ENCODE measurements around the gene PDE8A. TPM values are rescaled to one million over a fixed set of nuclear protein-coding genes. Genes with fewer than 3 reads are reported as not detected.

Gene PDE8A
- total RNA-seq, 1 experiment from 2014 or later: 40.0 TPM

GRCh38 chr15:84944861-84945260, 36.8 kb upstream of the PDE8A start:
- ChIA-PET CTCF (no interaction called here), POLR2A (no interaction called here)
- in situ Hi-C loops (cut with HindIII; ENCODE audit: low pct_unique_long_range_greater_than_20kb, low sequenced_read_pairs): no loop called here
- no peaks in the 10 kb centered on the region for H3K4me1 ChIP-seq (ENCODE audit: control insufficient read depth, insufficient read depth, low read length)
- H3K27me3 ChIP-seq (ENCODE audit: control insufficient read depth, insufficient read depth, low read length): no peaks in the 10 kb centered on the region
- no peaks in the 10 kb centered on the region for H3K36me3 ChIP-seq (ENCODE audit: control insufficient read depth, insufficient read depth, low read length)
- DNase-seq (ENCODE audit: low read depth, low spot score): no peak
- H3K4me3 ChIP-seq (ENCODE audit: low read depth in 2 of 2, low read length in 2 of 2): no peak overlapping the region
- H3K27ac ChIP-seq (ENCODE audit: low read length): no peak overlapping the region
- no peak for TF ChIP-seq REST (IDR thresholded peaks at IDR 0.05; ENCODE audit: insufficient read depth in 1 of 2, low read depth in 2 of 2, low read length in 1 of 2)
- TF ChIP-seq CTCF (IDR thresholded peaks at IDR 0.05): no peak
- no peak for TF ChIP-seq TCF7L2 (IDR thresholded peaks at IDR 0.05; ENCODE audit: low read depth, low read length)
- no peak for TF ChIP-seq SIN3A (IDR thresholded peaks at IDR 0.05; ENCODE audit: borderline replicate concordance, insufficient read depth, low read depth, low read length)
- no peak for TF ChIP-seq POLR2AphosphoS5 (IDR thresholded peaks at IDR 0.05; ENCODE audit: low read depth, low read length)
- no peaks in the 10 kb centered on the region; the same call in 1 of the 2 replicates for H3K9me3 ChIP-seq (ENCODE audit: control insufficient read depth, insufficient read depth, low read depth, low read length)
- no TSS peak for BruUV-seq (replicated peaks)
- intact Hi-C loops (cut with micrococcal nuclease; ENCODE audit: unreplicated experiment): no loop called here
- peak; percentile 44; the same call in 1 of the 2 replicates for ATAC-seq

- TF ChIP-seq CTCF (IDR thresholded peaks at IDR 0.05): no peak
- Histone ChIP-seq H3K36me3 (ENCODE audit: control insufficient read depth, insufficient read depth, low read length) (no peaks in the 10 kb centered on the region), H3K27ac (ENCODE audit: low read length) (no peak overlapping the region), H3K27me3 (ENCODE audit: control insufficient read depth, insufficient read depth, low read length) (no peaks in the 10 kb centered on the region), H3K4me1 (ENCODE audit: control insufficient read depth, insufficient read depth, low read length) (no peaks in the 10 kb centered on the region), H3K9me3 (ENCODE audit: control insufficient read depth, insufficient read depth, low read depth, low read length) (no peaks in the 10 kb centered on the region), H3K4me3 (ENCODE audit: low read depth in 2 of 2, low read length in 2 of 2) (no peak overlapping the region)
- ChIA-PET POLR2A (no interaction called here), CTCF (no interaction called here)
- intact Hi-C loops (cut with micrococcal nuclease; ENCODE audit: unreplicated experiment): no loop called here
- no TSS peak for BruUV-seq (replicated peaks)
- no peak for DNase-seq (ENCODE audit: low read depth, low spot score)
- no peak for ATAC-seq
- in situ Hi-C loops (cut with HindIII; ENCODE audit: low pct_unique_long_range_greater_than_20kb, low sequenced_read_pairs): no loop called here
Measured at GRCh38 chr15:84946772-84947489, 34.7 kb upstream of the PDE8A start.
